ENCODE results near the gene RCC1. TPM values are rescaled to one million over a fixed set of nuclear protein-coding genes. Genes with fewer than 3 reads are reported as not detected.
"Not testable (repeated sequence)": the region's sequence is repeated elsewhere in the genome, so short reads cannot be mapped to it uniquely, and the experiment has no call there.

RCC1 gene
- total RNA-seq, 4 donors from 2014 or later: 13.0 to 87.9 (median 36.3) TPM

- 93 to 100% methylated on average over 2 of the region's 2 CpGs for WGBS, 2 donors (ENCODE audit: low coverage in 1 of 2)
- no peak for DNase-seq
- TF ChIP-seq POLR2A (IDR thresholded peaks at IDR 0.05) (no peak), EP300 (IDR thresholded peaks at IDR 0.05; ENCODE audit: low read depth) (no peak), CTCF (IDR thresholded peaks at IDR 0.05) (no peak), POLR2AphosphoS5 (IDR thresholded peaks at IDR 0.05) (no peak)
- in situ Hi-C loops (cut with MboI; ENCODE audit: low pct_ligation_motif_present in 1 of 4, low pct_unique_long_range_greater_than_20kb in 1 of 4, low sequenced_read_pairs in 3 of 4) (no loop called here), intact Hi-C loops (cut with DNase I; ENCODE audit: low total_unique reads) (no loop called here)
- Histone ChIP-seq H3K36me3 (peaks cover 0 to 69% (median 28%) of the 10 kb centered on the region in 4 donors), H3K9me3 (no peaks in the 10 kb centered on the region), H3K27ac (no peak overlapping the region), H3K27me3 (no peaks in the 10 kb centered on the region), H3K4me1 (no peaks in the 10 kb centered on the region), H3K4me3 (no peak overlapping the region)
Measured at GRCh38 chr1:28566931-28567330, 61.1 kb downstream of the RCC1 start.

GRCh38 chr1:28571911-28572310, 66.1 kb downstream of the RCC1 start:
- Histone ChIP-seq H3K27ac (no peak overlapping the region), H3K4me3 (no peak overlapping the region), H3K36me3 (peaks cover 0 to 43% (median 21%) of the 10 kb centered on the region in 4 donors), H3K9me3 (no peaks in the 10 kb centered on the region), H3K27me3 (no peaks in the 10 kb centered on the region), H3K4me1 (no peaks in the 10 kb centered on the region)
- DNase-seq: no peak
- WGBS, 2 donors (ENCODE audit: low coverage in 1 of 2): 94% methylated on average over 2 to 4 of the region's 4 CpGs
- TF ChIP-seq CTCF (IDR thresholded peaks at IDR 0.05) (no peak), POLR2A (IDR thresholded peaks at IDR 0.05) (no peak), POLR2AphosphoS5 (IDR thresholded peaks at IDR 0.05) (no peak), EP300 (IDR thresholded peaks at IDR 0.05; ENCODE audit: low read depth) (no peak)
- intact Hi-C loops (cut with DNase I; ENCODE audit: low total_unique reads) (no loop called here), in situ Hi-C loops (cut with MboI; ENCODE audit: low pct_ligation_motif_present in 1 of 4, low pct_unique_long_range_greater_than_20kb in 1 of 4, low sequenced_read_pairs in 3 of 4) (no loop called here)

- peaks cover 0 to 44% (median 23%) of the 10 kb centered on the region in 4 donors for H3K36me3 ChIP-seq
- intact Hi-C loops (cut with DNase I; ENCODE audit: low total_unique reads); DNase-seq; H3K27ac ChIP-seq; H3K27me3 ChIP-seq; H3K4me1 ChIP-seq; H3K4me3 ChIP-seq; H3K9me3 ChIP-seq; in situ Hi-C loops (cut with MboI; ENCODE audit: low pct_ligation_motif_present in 1 of 4, low pct_unique_long_range_greater_than_20kb in 1 of 4, low sequenced_read_pairs in 3 of 4): not testable (repeated sequence)
- 76 to 92% methylated on average over 2 to 12 of the region's 12 CpGs for WGBS, 2 donors (ENCODE audit: low coverage in 1 of 2)
Measured at GRCh38 chr1:28572891-28573290, 67.0 kb downstream of the RCC1 start.

- H3K27me3 ChIP-seq: no peaks in the 10 kb centered on the region
- no peak overlapping the region for H3K27ac ChIP-seq
- H3K36me3 ChIP-seq: peaks cover 0 to 44% (median 23%) of the 10 kb centered on the region in 4 donors
- 93 to 95% methylated on average over 11 of the region's 11 CpGs for WGBS, 2 donors (ENCODE audit: low coverage in 1 of 2)
- TF ChIP-seq CTCF (IDR thresholded peaks at IDR 0.05): no peak
- no peak for TF ChIP-seq POLR2AphosphoS5 (IDR thresholded peaks at IDR 0.05)
- no peak for TF ChIP-seq EP300 (IDR thresholded peaks at IDR 0.05; ENCODE audit: low read depth)
- TF ChIP-seq POLR2A (IDR thresholded peaks at IDR 0.05): no peak
- no peaks in the 10 kb centered on the region for H3K4me1 ChIP-seq
- no peak overlapping the region for H3K4me3 ChIP-seq
- intact Hi-C loops (cut with DNase I; ENCODE audit: low total_unique reads): no loop called here
- DNase-seq: no peak
- no peaks in the 10 kb centered on the region for H3K9me3 ChIP-seq
- in situ Hi-C loops (cut with MboI; ENCODE audit: low pct_ligation_motif_present in 1 of 4, low pct_unique_long_range_greater_than_20kb in 1 of 4, low sequenced_read_pairs in 3 of 4): no loop called here
Measured at GRCh38 chr1:28573564-28573963, 67.7 kb downstream of the RCC1 start.

- no peak for DNase-seq
- intact Hi-C loops (cut with DNase I; ENCODE audit: low total_unique reads) (no loop called here), in situ Hi-C loops (cut with MboI; ENCODE audit: low pct_ligation_motif_present in 1 of 4, low pct_unique_long_range_greater_than_20kb in 1 of 4, low sequenced_read_pairs in 3 of 4) (no loop called here)
- Histone ChIP-seq H3K27ac (no peak overlapping the region), H3K36me3 (peaks cover 0 to 34% (median 18%) of the 10 kb centered on the region in 4 donors), H3K4me1 (peaks cover 11 to 20% (median 16%) of the 10 kb centered on the region in 4 donors), H3K9me3 (no peaks in the 10 kb centered on the region), H3K27me3 (no peaks in the 10 kb centered on the region), H3K4me3 (no peak overlapping the region)
- 90% methylated on average over 1 of the region's 1 CpG; no CpG with 5 or more reads in 1 of the 2 donors for WGBS, 2 donors (ENCODE audit: low coverage in 1 of 2)
- TF ChIP-seq POLR2A (IDR thresholded peaks at IDR 0.05): no peak
- no peak for TF ChIP-seq EP300 (IDR thresholded peaks at IDR 0.05; ENCODE audit: low read depth)
- TF ChIP-seq POLR2AphosphoS5 (IDR thresholded peaks at IDR 0.05): no peak
- no peak for TF ChIP-seq CTCF (IDR thresholded peaks at IDR 0.05)
Measured at GRCh38 chr1:28577052-28577678, 71.3 kb downstream of the RCC1 start.
